ENCODE results near the gene ODAD3.

- TF ChIP-seq CTCF (IDR thresholded peaks at IDR 0.05; ENCODE audit: low read length) (no peak), EZH2 (optimal IDR thresholded peaks at IDR 0.05; ENCODE audit: low read depth, low read length) (no peak), EZH2phosphoT487 (IDR thresholded peaks at IDR 0.05; ENCODE audit: low read length) (no peak)
Measured at GRCh38 chr19:11410682-11411081, 24.2 kb downstream of the ODAD3 start.
